Psoas muscle (tissue), 8 donors: ENCODE results near the gene NOVA1. TPM values are rescaled to one million over a fixed set of nuclear protein-coding genes. Genes with fewer than 3 reads are reported as not detected.

Experiments
- ATAC-seq, 4 donors: fragments of 200-7000 bp; cut with Tn5 transposase; one replicate each; pipeline ENCODE4 v1.9.1; 2020; ENCODE audit warnings: moderate library complexity in 3 of 4, mild to moderate bottlenecking in 2 of 4
- DNase-seq, 2 donors: peaks; one replicate each; pipeline ENCODE4 v3.0.0-alpha.2; 2020
- H3K27ac ChIP-seq: fragments of 200-600 bp; one replicate; pipeline ENCODE4 v1.8.0; 2022
- H3K27me3 ChIP-seq, 3 donors: fragments of 200-600 bp in 1 of 3; one replicate each; pipeline versions ENCODE4 v1.6.1 to v1.8.0; 2013 to 2022; ENCODE audit warnings: low read length in 2 of 3, mild to moderate bottlenecking in 2 of 3, moderate library complexity in 1 of 3; ENCODE audit not compliant: insufficient read depth in 3 of 3
- H3K36me3 ChIP-seq, 2 donors: fragments of 200-600 bp in 1 of 2; one replicate each; pipeline versions ENCODE4 v1.6.1 to v1.8.0; 2013 to 2022; ENCODE audit warnings: low read depth in 1 of 2, mild to moderate bottlenecking in 1 of 2, moderate library complexity in 1 of 2; ENCODE audit not compliant: insufficient read depth in 1 of 2
- H3K4me1 ChIP-seq: fragments of 200-600 bp; one replicate; pipeline ENCODE4 v1.8.0; 2022
- H3K4me3 ChIP-seq: fragments of 200-600 bp; one replicate; pipeline ENCODE4 v1.8.0; 2022; ENCODE audit warnings: mild to moderate bottlenecking
- H3K9me3 ChIP-seq: fragments of 200-600 bp; one replicate; pipeline ENCODE4 v1.8.0; 2022
- WGBS, 3 donors: extraction: QIAGEN DNeasy Blood & Tissue Kit; methylation state at CpG; one replicate each; pipeline versions ENCODE4 v1.1.6 to v1.1.7; 2013; 5-methylcytosine and 5-hydroxymethylcytosine counted together
- intact Hi-C, 2 donors: fragments of 100-400 bp; cut with DNase I; formaldehyde crosslinking; loops; one replicate each; pipeline versions ENCODE4 v1.11.0 to v1.14.2; 2022
- polyA plus RNA-seq, 3 donors: library from polyadenylated mRNA; stranded (reverse); fragments of 200-250 nt; gene quantifications; one replicate each; pipeline ENCODE4 v1.2.3, GENCODE V29; 2013
- total RNA-seq, 4 donors: library from RNA; stranded (reverse); fragmentation: NEBNext Ultra II Directional in 2 of 4; extraction: Animal tissue kit (Norgen Biotek cat#: 25700) in 2 of 4; gene quantifications; one replicate each; pipeline versions ENCODE4 v1.2.1 to v1.2.4, GENCODE V29; 2021 to 2023
- TF ChIP-seq, protein P1 (sequence below): fragments of 200-600 bp; IDR thresholded peaks from one replicate; pipeline ENCODE4 v1.8.0; 2022; ENCODE audit warnings: antibody characterized with exemption
- donor health status: healthy with polysubstance abuse.
- donor health status: DM: no; HTN: no; CAD: no; lungs with moderate emphysema.
- donor health status: Bipolar disorder and iron deficiency.
- donor health status: healthy.
- donor health status: DM: yes; HTN: yes; CAD: no.
- donor health status: DM: no; HTN: no; CAD: no.
- donor health status: DM: no; HTN: no; CAD: no.
- donor health status: DM: yes; HTN: yes; CAD: no.

The NOVA1 gene
- total and polyA plus RNA-seq, 7 donors = 0.73 to 4.4 (median 2.5) TPM

DNA sequence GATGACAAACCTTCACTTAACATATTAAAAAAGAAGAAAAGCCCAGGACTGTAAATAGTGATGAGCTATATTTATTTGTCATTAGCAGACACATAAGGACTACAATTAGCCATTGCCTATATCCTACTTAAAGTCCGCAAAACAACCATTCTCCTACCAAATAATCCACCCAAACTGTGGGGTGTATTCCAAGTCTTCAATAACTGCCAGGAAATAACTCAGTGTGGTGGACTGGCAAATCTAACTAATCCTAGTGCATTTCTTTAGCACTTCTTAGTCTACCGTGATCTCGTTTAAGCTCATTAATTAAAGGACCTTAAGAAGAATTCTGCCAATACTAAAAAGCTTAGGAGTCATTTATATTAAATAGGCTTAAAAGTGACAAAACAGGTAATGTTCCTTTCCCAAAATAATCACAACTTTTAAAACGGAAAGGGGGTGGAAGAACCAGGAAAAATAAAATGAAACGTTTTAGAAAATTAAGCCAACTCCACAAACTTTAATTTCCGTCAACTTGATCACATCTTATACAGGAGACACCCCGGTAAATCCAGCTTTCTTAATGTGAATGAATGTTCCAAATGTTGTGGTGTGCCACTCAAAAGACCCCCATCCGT, 1.8 kb downstream of the NOVA1 start:
- intact Hi-C loops = no loop called here
- Histone ChIP-seq H3K4me3 (peak overlapping the region; percentile 67), H3K36me3 (no peaks in the 10 kb centered on the region), H3K9me3 (no peaks in the 10 kb centered on the region), H3K4me1 (no peaks in the 10 kb centered on the region), H3K27ac (no peak overlapping the region), H3K27me3 (peaks cover 0 to 25% (median 3%) of the 10 kb centered on the region in 3 donors)
- TF ChIP-seq, protein P1, sequence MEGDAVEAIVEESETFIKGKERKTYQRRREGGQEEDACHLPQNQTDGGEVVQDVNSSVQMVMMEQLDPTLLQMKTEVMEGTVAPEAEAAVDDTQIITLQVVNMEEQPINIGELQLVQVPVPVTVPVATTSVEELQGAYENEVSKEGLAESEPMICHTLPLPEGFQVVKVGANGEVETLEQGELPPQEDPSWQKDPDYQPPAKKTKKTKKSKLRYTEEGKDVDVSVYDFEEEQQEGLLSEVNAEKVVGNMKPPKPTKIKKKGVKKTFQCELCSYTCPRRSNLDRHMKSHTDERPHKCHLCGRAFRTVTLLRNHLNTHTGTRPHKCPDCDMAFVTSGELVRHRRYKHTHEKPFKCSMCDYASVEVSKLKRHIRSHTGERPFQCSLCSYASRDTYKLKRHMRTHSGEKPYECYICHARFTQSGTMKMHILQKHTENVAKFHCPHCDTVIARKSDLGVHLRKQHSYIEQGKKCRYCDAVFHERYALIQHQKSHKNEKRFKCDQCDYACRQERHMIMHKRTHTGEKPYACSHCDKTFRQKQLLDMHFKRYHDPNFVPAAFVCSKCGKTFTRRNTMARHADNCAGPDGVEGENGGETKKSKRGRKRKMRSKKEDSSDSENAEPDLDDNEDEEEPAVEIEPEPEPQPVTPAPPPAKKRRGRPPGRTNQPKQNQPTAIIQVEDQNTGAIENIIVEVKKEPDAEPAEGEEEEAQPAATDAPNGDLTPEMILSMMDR = no peak
- WGBS, 3 donors = 12 to 18% (median 13%) methylated on average over 8 of the region's 8 CpGs
- ATAC-seq = no peak
- no peak for DNase-seq

DNA sequence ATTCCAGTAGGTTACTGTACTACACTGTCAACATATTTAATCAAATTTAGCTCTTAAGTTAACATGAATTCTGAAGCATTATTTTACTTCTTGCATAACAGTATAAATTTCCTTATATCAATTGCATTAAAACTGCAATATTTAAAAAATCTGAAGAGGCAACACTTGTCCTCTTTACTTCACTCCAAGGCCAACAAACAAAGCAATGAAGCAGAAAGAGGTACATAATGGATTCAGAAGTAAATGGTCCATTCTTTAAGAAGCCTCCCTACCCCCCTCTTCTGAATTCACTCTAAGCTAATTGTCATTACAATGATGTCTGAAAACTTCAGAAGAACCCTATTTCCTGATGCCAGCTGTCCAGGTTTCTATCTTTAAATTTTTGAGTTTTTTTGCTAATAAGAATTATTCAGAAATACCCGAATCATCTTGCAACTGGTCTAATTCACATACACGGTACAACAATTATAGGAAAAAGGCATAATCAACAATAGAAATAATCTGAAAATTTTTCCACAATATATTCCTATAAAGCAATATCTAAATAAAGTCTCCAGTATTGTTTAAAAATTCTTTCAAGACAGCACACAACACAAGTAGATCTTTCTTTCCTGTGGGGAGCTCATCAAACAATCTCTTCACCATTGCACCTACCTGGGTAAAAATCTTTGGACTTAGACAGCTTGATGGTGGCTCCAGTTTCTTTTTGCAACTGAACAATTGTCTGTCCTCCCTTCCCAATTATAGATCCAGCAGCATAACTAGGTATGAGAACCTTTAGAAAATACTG, 2.9 kb downstream of the NOVA1 start:
- no peaks in the 10 kb centered on the region for H3K4me1 ChIP-seq
- TF ChIP-seq, protein P1 = no peak
- DNase-seq = no peak
- no peak for ATAC-seq
- H3K9me3 ChIP-seq = no peaks in the 10 kb centered on the region
- intact Hi-C loops = no loop called here
- H3K27ac ChIP-seq = no peak overlapping the region
- peaks cover 0 to 25% (median 3%) of the 10 kb centered on the region in 3 donors for H3K27me3 ChIP-seq
- H3K36me3 ChIP-seq = no peaks in the 10 kb centered on the region
- WGBS, 3 donors = 68 to 81% (median 77%) methylated on average over 2 of the region's 2 CpGs
- peak overlapping the region; percentile 67 for H3K4me3 ChIP-seq

DNA sequence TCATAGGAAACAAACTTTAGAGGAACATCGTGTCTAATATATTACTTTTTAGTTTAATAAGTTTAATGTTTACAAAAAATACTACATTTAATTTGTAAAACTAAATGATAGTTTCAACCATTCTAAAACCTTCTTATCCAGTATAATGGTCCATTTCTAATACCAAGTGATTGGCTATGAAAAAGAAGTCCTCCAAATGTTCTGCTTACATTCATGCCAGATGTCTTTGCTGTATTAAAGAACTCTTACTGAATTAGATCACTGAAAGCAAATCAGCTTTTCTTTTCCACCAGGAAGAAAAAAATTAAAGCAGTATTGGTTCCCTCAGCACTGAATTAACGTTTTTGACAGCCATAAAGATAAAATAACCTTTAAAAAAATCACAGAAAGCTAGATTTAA, 3.7 kb downstream of the NOVA1 start:
- Histone ChIP-seq H3K27ac (no peak overlapping the region), H3K9me3 (no peaks in the 10 kb centered on the region), H3K4me1 (no peaks in the 10 kb centered on the region), H3K27me3 (peaks cover 0 to 23% (median 3%) of the 10 kb centered on the region in 3 donors), H3K4me3 (peak overlapping the region; percentile 8), H3K36me3 (no peaks in the 10 kb centered on the region)
- ATAC-seq = no peak
- intact Hi-C loops = no loop called here
- WGBS, 3 donors = 49 to 62% (median 52%) methylated on average over 2 of the region's 2 CpGs
- TF ChIP-seq, protein P1 = no peak
- no peak for DNase-seq

DNA sequence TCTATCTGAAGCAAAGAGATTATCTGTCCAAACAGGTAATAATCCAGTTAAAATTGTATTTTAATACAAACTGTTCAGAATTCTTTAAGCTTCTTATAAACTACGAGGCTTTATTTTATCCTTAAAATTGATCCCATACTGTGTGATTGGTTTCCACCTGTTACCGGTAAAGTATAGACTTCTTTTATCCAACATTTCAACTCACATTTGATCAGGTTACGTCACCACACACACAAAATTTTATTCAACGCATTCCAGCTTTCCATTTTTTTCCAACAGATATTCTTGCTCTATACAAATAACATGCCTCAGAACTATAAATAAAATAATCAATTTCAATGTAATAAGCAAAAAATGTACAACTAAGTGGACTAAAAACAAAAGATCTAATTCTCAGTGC, 4.5 kb downstream of the NOVA1 start:
- TF ChIP-seq, protein P1 = no peak
- Histone ChIP-seq H3K27ac (no peak overlapping the region), H3K9me3 (no peaks in the 10 kb centered on the region), H3K27me3 (peaks cover 0 to 16% (median 3%) of the 10 kb centered on the region in 3 donors), H3K36me3 (no peaks in the 10 kb centered on the region), H3K4me1 (no peaks in the 10 kb centered on the region), H3K4me3 (peak overlapping the region; percentile 8)
- 86 to 90% (median 89%) methylated on average over 4 of the region's 4 CpGs for WGBS, 3 donors
- DNase-seq (no peak), ATAC-seq (no peak)
- intact Hi-C loops = no loop called here
